GM21528 (cell line): ENCODE data around the gene ATP2C2.

Experiments
- ATAC-seq: cut with Tn5 transposase; IDR thresholded peaks from one replicate; pipeline ENCODE4 v1.9.1; 2021; ENCODE audit warnings: mild to moderate bottlenecking, moderate library complexity; ENCODE audit not compliant: unreplicated experiment, low FRiP score

ATP2C2 gene

DNA sequence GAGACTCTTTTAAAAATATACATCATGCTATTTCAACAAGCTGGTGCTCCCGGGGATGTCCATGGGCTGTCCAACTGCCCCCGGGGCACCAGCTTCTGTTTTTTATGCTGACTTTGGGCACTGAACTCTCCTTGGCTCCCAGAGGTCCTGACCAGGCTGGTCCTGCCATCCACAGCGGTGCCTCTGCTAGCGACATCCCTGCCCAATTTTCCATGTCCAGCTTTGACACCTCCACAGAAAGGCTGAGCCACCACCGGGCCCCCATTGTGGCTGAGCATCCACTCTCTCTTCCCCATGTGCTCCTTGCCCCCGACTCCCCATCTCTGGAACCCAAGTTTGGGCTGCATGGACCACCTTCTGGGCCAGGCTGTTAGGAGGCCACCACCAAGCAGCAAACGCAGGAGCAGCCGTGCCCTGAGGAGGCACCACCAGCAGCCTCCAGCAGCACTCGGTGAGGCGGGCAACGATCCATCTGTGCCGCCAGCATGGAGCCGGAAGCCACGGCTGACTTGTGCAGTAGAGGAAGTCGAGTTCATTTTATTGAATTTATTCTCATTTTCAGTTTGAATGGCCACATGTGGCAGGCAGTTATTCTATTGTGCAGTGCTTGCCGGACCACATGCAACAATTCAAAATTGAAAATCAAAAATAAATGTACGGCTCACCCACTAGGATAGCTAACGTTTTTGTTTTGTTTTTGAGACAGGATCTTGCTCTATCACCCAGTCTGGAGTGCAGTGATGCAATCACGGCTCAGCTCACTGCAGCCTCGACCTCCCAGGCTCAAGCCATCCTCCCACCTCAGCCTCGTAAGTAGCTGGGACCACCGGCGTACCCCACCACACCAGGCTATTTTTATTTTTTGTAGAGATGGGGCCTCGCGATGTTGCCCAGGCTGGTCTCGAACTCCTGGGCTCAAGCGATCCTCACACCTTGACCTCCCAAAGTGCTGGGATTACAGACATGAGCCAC lies 139.0 kb downstream of the ATP2C2 start:
- no peak for ATAC-seq

DNA sequence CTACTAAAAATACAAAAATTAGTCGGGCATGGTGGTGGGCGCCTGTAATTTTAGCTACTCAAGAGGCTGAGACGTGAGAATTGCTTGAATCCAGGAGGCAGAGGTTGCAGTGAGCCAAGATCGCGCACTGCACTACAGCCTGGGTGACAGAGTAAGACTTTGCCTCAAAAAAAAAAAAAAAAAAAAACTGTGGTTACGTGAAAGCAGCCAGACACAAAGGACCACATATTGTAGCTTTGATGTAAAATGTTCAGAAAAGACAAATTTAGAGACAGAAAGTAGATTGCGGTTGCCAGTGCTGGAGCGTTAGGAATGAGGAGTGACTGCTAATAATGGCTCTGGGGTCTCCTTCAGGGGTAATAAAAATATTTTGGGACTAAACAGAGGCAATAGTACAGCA lies 140.2 kb downstream of the ATP2C2 start:
- ATAC-seq, result no peak

DNA sequence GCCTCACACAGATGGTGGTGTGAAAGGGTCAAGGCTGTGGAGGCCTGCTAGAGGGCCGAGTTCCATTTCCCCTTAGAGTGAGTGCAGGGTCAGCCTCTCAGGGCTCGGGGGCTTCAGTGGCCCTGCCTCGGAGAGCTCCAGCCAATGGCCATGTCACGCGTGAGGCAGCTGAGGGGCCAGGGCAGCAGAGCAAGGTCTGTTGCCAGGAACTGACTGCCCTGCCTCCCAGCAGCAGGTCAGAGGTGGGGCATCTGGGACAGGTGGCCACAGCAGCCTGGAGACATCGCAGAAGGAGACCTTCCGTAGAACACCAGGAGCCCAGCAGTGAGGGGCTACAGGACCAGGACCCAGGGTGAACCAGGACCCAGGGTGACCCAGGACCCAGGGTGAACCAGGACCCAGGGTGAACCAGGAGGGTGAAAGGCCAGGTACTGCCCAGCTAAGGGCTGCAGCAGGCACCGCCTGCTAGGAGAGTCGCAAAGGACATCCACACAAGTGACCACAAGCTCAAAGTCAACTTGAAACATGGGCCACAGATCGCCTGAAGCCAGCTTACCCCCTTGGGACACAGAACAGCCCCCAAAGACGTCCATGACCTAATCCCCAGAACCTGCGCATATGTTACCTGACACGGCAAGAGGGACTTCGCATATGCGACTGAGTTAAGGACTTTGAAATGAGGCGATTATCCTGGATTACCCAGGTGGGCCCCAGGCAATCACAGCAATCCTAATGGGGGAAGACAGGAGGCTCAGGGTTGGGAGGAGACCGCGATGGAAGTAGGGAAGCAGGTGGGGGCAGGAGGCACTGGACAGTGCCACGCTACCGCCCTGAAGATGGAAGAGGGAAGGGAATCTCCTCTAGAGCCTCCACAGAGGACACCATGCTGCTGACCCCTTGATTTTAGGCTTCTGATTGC lies 141.0 kb downstream of the ATP2C2 start:
- ATAC-seq, result no peak

DNA sequence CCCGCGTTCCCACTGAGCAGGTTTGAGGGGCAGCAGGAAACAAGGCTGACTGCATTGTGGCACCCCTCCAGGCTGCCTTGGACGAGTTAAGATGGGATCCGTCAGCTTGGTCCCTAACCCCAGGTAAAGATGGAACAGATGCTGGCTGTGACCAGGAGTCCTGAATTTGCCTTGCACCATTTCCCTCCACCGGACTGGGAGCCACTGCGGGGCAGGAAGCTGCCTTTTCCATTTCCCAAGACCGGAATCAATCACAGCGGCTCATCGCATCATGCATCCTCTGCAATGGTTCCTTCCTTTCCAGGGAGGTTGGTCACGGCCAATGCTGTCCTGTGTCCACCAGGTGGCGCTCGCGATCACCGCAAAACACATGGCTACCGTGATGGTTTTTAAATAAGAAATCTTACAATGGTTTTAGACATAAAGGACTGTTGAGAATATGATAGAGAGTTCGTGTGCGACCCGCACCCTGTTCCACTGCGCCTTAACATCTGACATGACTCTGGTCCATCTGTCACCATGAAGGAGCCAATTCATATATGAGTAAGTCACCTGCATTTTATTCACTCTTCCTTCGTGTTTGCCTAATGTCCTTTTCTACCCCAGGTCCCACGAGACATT lies 143.0 kb downstream of the ATP2C2 start:
- no peak for ATAC-seq

DNA sequence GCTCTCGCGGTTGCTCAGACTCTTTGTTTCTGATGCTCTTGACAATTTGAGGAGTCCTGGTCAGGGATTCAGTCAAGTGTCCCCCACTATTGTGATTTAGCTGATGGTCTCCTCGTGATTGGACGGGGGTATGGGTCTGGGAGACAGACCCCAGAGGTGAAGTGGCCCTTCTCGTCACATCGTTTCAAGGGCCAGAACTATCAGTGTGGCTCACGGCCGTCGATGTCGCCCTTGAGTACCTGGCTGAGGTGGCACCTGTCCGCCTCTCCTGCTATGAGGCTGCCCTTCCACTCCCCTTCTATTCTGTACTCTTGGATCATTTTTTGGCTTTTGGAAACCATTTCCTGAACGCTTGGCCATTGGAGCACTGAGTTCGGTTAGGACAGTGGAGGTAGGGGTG lies 143.5 kb downstream of the ATP2C2 start:
- no peak for ATAC-seq

DNA sequence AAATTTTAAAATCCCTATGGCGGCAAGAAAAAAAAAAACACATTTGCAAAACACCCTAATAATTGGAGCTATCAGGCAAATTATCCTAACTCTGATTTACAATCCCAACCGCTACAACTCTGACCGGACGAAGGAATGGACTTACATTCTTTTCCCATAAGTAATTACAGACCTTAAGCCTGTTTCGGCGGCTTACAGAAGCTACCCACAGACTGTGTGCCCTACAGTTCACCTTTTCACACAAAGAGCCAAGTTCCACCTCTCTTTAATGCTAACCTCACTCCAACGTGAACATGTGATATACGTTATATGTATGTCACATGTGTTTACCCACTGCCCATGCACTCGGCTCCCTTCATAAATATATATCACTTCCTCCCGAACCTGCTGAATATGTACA lies 144.8 kb downstream of the ATP2C2 start:
- no peak for ATAC-seq

DNA sequence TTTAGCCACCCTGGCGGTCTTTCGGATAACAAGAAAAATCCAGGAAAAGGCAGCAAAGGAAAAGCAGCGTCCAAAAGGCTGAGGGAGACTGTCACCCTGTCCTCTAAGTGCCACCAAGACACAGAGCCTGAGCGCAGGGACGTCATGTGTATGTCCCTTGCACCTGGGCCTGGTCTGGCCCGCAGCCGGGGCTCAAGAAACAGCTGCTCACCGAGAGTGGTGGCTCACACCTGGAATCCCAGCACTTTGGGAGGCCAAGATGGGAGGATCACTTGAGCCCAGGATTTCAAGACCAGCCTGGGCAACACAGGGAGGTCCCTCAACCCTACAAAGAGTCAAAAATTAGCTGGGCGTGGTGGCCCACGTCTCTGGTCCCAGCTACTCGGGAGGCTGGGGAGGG lies 145.3 kb downstream of the ATP2C2 start:
- no peak for ATAC-seq
